NCI-H2171 (cell line): ENCODE data around the gene DICER1.

Source experiments
- DNase-seq: peaks from one replicate; lab custom pipeline; 2025; lab: John Stamatoyannopoulos, UW

The DICER1 gene

DNA sequence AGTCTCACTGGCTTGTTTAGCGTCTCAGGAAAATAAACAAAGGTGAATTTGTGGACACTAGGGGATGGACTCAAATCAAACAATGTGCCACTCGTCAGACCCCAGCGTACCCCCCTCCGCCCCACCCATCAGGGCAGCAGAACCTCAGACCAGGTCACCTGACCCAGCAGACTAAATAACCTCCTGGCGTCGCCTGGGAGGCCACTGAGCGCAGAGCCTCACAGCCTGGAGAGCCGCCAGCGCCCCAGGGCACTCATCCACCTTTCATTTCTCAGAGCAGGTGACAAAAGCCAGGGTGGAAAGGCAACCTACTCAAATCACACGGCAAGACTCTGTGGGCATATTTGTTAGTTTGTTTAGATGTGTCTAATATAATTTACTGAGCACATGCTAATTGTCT lies 100.9 kb downstream of the DICER1 start:
- DNase-seq, result no peak

DNA sequence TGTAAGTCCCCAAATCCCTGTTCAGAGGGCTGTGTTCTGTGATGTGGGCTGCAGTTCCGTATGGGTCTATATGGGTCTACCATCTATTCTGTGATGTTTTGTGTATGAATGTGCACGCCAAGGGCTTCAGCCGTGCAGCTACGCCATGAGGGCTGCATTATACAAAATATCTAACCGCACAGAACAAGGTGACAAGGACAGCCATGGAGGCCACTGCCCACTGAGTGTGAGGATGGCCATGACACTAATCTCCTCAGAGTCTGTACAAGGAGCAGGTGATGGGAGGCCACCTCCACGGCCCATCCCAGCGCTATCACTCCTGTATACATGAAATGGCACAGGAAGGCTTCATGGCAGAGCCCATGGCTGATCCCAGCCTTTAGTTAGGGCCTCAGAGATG lies 102.0 kb downstream of the DICER1 start:
- no peak for DNase-seq

DNA sequence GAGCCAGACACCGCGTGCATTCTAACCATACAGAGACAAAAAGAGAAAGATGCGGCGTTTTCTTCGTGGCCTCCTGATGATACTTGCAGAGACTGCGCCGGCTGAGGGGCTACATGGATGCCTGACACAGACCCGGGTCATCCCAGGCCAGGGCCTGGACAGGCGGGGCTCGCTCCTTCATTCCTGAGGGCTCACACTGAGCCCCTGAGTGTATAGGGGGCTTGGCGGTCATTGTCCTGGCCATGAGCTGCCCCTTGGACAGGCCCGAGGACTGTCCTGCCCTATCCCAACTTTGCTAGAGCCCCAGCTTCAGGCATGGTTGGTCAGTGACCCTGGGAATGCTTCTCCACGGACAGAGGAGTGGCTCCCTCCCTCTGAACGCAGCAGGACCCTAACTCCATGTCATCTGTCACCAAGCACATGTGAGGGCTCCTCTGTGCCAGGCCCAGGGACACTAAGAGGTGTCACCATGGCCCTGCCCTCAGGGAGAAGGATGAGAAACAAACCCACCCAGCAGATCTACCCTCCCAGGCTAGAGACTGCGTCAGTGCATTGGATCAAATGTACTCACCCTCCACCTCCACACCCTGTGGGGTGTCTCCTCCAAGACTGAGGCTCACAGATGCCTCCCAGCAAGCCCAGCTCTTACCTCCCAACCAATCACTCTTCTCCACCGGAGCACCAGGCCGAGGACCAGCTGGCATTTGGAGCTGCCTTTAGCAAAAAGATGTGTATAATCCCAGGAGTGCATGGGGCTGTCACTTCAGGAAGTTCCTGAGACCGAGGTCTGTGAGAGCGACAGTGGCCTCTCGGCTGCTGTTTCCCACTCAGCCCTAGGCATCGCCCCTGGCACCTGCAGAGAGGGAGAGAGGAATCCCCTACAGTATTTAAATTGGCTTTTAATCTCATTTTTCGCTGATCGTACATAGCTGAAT lies 102.7 kb downstream of the DICER1 start:
- DNase-seq, result no peak

DNA sequence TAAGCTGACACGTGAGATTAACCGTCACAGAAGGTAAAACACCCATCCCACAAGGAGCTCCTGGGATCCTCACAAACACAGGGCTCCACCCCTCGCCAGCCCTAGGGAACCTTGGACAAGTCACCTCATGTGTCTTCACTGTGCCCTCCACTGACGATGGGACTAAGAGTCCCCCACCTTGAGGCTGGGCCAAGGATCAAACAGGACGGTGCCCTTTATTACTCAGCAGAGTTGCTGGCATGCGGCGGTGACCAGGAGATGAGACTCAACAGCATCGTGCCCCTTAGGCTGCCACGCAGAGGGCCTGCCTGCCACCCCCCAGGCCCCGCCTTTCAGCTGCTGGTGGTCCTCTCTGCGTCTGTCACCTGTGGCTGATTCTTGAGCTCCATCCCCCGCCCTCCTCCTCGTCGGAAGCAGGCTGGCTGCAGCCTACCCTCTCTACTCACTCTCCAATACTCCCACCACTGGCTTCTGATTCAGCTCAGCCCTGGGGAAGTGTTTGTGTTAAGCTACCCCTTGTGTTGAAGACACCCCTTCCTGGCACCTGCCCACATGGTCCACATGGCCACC lies 105.2 kb downstream of the DICER1 start:
- DNase-seq, result no peak

DNA sequence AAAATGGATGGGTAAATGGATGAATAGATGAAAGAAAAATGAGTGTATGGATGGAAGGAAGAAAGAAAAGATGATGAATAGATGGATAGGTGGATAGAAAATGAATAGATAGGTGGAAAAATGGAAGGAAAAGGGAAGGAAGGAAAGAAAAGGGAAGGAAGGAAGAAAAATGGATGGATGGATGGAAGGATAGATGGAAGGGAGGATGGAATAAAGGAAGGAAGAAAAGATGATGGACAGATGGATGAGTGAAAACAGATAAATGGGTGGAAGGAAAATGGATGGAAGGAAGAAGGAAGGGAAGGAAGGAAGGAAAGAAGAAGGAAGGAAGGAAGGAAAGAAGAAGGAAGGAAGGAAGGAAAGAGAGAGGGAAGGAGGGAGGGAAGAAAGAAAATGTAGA lies 107.4 kb downstream of the DICER1 start:
- no peak for DNase-seq

DNA sequence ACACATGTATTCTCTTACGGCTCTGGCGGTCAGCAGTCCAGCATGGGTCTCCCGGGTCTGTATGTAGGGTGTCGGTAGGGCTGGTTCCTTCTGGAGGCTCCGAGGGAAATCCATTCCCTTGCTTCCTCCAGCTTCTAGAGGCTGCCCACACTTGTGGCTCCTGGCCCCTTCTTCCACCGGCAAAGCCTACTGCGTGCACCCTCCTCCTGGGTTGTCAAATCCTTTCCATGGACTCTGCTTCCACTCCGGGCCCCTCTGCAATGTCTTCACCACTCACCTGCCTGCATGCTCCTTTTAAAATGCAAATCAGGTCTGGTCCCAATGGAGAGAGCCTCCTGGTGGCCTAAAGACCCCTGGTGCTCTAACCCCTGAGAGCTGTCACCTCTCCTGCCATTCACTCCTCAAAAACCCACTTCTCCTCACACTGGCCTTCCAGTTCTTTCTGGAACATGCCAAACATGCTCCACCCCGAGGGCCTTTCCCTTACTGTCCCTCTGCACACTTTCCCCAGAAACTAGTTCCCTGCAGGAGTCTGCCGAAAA lies 108.5 kb downstream of the DICER1 start:
- no peak for DNase-seq

DNA sequence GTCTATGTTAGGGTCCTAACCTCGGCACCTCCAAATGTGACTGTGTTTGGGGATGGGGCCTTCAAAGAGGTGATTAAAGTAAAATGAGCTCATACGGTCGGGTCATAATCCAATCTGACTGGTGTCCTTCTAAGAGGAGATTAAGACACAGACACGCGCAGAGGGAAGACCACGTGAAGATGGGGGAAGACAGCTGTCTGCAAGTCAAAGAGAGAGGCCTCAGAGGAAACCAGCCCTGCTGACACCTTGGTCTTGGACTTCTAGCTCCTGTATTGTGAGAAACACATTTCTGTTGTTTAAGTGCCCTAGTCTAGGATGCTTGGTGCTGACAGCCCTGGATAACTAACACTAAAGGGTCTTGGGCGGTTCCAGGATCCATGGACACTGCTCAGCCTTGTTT lies 109.6 kb downstream of the DICER1 start:
- DNase-seq, result no peak

DNA sequence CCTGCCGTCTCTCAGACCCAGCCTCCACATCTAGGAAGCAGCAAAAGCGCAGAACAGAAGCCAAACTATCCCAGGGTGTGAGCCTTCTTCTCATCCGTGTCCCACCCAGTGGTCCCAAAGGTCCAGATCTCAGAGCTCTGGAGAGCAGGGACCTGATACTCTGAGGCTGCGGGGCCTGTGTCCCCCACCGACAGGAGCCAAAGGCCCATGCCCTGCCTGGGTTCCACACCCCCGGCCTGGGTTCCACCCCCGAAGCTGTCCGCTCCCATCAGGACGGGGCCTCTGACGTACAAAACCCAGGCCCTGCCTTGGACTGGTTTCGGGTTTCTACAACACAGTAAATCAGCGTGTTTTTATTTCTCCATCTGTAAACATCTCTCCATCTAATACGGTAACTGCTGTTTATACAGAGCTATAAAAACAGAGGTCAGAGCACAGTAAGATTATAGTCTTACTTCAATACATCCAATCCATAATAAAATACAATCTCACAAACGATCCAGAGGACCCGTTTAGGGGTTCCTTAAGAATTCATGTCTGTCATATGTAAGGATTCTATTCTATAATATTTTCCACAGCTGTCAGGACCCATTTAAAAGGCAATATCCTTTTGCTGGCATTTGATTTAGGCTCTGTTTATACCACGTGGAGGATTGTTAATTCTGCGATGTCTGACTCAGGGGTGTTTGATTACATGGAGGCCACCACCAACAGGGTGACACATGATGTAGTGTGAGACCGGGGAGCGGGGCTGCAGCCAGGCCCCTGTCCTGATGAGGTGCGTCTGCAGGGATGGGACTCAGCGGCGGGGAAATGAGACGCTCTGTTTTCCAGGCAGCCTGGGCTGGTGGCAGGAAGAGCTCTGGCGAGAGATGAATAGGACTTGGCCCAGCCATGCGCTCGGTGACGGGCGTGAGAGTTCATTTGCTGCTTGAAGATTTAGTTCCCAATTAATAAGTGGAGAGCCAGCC lies 110.3 kb downstream of the DICER1 start:
- no peak for DNase-seq

DNA sequence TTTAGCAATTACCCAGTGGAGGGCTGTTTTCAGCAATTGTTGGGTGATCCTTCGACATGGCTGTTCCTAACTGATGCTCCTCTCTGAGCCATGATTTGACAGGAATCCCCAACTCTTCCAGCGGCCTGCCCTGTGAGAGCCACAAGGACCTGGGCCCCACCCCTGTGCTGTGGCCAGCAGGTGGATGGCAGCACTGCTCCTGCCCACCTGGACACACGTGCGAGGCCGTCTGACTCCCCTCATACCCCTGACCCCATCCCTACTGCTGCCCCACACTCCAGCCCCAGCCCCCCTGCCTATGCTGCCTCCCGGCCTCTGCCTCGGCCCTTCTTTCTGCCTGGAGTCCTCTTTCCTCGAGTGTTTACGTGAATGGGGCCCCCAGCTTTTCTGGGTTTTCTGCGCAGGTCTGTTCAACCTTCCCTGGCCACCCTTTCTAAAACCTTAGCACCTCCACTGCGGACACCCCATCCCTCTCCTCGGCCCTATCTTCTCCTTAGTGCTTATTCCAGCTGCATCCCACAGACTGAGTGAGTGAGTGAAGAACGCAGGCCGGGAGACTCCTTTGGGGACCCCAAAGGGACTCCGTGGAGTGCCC lies 111.4 kb downstream of the DICER1 start:
- DNase-seq, result no peak

DNA sequence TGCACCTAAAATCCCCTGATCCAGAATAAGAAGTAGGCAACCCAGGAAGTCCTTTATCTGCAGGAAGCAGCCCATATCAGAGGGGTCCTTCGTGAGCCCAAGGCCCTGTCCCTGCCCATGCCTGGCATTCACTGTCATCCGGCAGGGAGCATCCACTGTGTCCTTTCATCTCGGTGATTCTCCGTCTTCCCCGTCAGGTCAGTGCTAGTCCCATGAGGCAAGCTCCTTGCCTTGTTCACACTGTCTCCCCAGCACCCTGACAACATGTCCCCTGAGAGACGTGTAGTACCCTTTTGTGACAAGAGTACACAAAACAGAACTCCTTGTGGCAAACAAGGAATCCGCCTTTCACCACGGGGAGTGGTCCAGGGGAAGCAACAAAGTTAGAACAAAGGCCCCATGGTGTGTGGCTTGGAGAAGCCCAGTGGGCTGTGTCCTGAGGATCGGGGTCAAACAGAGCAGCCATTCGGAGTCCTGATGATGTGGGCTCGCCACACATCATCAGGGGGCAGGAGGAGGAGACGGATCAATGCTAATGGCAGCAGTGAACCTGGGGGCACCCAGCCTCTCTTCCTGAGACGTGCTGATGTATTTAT lies 112.1 kb downstream of the DICER1 start:
- no peak for DNase-seq

DNA sequence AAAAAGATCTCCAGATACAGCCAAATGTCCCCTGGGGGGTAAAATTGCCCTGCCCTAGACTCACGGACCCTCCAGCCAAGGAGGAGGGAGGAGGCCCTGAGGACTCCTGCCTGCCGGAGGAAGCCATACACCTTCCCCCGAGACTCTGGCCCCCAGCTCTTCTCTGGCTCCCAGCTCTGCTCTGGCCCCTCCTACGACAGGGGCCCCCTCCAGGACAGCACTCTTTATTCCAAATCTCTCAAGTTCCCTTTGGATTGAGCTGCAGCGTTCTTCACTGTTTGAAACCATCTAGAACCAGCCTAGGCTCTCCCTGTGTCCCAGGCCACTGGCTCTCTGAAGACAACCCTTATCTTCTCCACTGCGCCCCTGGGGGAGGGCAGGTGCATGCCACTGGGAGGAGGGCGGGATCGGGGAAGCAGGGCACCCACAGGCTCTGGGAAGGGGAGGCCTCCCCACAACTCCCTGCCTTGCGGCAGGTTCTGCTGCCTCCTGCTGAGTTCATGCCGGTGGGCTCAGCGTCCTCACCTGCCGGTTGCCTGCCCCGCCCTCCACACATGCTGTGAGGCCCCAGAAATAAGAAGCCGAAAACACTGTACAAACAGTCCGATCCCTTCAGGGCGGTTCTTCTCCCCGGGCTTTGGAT lies 112.7 kb downstream of the DICER1 start:
- DNase-seq, result no peak

DNA sequence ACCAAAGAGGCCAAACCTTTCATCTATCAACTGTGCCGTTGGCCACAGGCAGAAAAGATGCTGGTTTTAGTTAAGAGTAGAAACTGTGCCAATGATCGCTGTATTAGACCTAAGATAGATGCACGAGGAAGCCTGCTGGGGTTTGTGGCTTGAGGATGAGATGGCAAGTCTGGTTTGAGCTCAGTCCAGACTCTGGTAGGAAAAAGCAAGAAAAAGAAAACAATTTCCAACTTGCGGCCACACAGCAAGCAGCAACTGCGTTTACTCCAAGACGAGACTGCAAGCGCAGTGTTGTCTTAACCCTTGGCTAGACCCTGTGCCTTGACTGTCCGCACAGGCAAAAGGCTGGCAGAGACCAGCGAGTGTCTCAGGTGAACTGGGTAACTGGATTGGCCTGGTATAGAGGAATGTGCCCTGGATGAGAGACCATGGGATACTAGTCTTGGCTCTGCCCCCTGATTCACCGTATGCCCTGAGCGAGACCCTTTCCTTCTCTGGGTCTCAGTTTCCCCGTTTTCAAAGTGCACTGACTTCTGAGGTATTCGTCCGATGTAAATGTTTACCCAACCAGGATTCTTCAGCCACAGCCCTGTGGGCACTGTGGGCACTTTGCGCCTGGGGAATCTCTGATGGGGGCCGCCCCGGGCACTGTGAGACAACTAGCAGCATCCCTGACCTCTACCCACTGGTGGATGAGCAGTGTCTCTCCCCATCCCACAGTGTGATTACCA lies 113.4 kb downstream of the DICER1 start:
- no peak for DNase-seq

DNA sequence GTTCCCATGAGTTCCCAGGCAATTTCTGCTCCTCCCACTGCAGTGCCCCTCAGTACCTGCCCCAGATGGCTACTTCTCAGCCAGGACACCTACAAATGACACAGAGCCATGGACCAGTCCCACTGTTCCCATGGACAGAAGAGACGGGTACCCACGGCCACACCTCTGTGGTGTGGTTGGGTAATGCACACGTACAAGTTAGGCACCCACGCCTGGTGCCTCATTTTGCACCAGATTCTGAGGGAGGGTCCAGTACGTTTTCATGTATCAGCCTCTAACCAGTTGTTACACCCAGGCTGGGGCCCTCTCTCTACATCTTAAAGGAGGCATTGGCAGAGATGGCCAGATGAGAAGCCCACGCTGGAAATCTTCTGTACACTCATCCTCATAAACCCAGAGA lies 114.0 kb downstream of the DICER1 start:
- no peak for DNase-seq

DNA sequence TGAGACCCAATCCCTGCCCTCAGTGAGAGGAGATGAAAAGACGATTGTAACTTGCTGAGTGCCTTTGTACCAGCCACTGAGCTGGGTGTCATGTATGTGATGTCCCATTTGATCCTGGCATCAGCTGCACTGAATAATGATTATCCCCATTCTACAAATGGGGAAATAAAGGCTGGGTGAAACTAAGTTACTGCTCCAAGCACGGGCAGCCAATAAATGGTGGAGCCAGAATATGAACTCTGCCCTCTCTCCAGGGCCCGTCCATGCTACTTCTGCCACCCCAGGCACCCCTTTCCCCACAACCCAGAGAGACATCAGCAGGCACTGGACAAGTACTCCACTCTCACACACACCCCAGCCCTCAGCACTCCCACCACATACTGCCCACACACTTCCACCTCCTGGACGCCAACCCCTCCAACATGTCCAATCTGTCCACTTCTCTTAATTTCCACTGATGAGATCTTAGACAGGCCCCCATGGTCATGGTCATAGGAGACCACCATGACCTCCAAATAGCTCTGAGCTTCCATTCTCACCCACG lies 115.8 kb downstream of the DICER1 start:
- DNase-seq, result no peak

DNA sequence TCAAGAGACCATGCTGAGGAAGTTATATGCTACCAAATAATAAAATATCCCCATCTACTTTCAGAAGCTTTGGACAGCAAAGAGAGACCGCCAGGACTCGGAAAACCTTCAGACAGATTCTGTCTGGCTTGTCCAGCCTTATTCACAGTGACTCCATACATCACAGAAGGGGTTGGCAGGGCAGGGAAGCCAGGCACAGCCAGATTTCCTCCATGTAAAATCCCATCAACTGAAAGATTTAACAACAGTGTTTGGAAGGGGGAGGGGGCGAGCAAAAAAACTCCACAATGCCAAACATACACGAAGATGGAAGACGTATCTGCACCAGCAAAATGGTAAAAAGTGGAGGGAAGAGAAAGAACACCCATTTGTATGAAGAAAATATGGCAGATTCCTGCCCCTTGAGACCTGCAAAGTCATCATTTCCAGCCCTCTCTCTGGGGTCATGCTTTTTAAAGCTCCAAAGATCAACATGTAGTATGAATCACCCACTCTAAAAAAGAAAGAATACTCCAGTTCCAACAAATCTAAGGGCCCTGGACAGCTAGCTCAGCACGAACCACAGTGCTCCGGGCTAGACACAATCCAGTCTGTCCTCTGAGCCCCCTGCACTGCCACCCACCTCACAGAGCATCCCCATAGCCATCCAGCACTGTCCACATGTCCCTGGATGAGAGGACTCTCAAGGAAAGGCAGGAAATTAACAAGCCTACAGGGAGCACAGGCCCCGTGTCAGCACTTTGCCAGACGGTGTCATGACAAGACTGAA lies 116.4 kb downstream of the DICER1 start:
- DNase-seq, result no peak

DNA sequence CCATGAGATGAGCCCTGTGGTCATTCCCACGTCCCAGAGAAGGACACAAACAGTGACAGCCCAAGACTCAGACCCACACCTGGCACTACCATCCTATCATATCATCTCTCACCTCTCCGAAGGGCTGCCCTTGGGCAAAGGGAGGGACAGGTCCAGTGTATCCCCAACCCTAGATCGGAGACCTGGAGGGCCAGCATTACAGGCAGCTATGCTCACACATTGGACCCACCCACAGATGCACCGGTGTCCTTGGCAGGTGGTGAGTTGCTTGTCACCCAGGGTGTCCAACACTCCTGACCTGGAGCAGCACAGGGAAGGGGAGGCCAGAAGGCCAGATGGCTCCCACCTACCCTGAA lies 117.4 kb downstream of the DICER1 start:
- no peak for DNase-seq

DNA sequence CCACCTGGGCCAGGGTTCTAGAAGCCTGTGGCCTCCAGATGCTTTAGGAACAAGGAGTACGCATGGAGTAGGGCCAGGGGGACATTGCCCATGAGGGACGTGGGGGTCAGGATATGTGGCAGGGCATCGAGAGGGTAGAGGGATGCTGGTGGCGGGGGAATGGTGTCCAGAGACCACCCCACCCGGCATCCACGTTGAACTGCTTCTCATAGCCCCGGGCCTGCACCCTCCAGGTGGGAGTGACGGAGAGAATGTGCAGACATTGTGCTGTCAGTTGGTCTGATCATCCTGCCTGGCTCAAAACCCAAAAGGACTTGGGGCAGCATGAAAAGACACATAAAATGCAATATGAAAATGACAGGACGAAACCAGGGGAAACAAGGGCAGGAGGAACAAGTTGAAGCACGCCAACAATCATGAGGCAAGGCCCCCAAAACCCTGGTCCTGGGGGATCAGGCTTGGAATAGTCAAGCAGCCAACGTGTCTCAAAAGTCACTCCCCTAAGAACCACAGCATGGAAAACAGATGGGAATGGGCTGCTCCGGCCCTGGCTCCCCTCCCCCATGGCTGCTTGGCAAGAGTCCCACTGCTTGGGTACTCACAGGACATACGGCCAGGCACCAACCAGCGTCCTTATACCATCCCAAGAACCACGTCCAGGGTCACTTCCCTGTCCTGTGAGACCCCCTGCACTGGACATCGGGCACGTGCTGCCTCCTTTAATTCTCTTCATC lies 117.9 kb downstream of the DICER1 start:
- DNase-seq, result no peak

DNA sequence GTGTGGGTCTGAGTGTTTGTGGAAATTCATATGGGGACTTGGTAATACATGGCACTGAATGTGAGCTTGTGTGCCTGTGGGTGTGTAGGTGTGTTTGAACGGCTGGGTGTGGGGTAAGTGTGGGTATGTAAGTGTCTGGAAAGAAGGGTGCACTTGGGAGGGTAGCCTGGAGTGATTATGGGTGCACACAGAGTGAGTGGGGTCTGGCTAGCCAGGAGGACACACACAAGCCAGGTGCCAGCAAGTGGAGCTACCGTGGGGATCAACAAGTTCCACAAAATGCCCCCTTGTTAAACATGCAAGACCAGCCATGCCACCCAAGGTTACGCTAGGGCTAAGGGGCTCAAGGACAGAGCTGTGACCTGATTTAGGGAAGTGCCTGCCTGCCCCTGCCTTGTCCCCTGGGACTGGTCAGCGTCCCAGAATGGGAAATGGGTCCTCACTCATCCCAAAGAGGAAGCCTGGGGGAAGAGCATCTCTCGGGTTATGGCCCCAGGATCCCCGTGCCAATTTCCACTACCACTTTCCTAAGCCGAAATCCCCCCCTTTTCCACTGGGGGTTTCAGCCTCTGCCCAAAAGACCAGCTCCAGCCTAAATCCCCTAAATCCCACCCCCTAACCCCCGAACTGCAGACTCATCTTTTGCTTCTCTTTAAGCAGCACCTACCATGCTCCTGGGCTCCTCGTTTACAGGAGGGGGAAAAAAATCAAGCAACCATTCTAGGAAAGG lies 118.6 kb downstream of the DICER1 start:
- DNase-seq, result no peak
